GM10847 (cell line): ENCODE data around the gene BPIFB3.

ENCODE experiments used
- POLR2A ChIP-seq: IDR thresholded peaks from 2 replicates; pipeline ENCODE4 v1.6.1; 2011; ENCODE audit not compliant: insufficient read length; ENCODE audit errors: extremely low read depth

The BPIFB3 gene

GRCh38 chr20:33081411-33082154, 27.9 kb downstream of the BPIFB3 start:
- no peak for TF ChIP-seq POLR2A

GRCh38 chr20:33082546-33082945, 28.8 kb downstream of the BPIFB3 start:
- TF ChIP-seq POLR2A: no peak

- no peak for TF ChIP-seq POLR2A
These were observed 30.0 kb downstream of the BPIFB3 start for GRCh38 chr20:33083544-33084340.

GRCh38 chr20:33084722-33085121, 31.0 kb downstream of the BPIFB3 start:
- TF ChIP-seq POLR2A: no peak

GRCh38 chr20:33086052-33086722, 32.5 kb downstream of the BPIFB3 start:
- TF ChIP-seq POLR2A: no peak

- no peak for TF ChIP-seq POLR2A
These were observed 37.4 kb downstream of the BPIFB3 start for GRCh38 chr20:33091147-33091546.

- TF ChIP-seq POLR2A: no peak
These were observed 38.0 kb downstream of the BPIFB3 start for GRCh38 chr20:33091693-33092092.

GRCh38 chr20:33092361-33092760, 38.7 kb downstream of the BPIFB3 start:
- no peak for TF ChIP-seq POLR2A

GRCh38 chr20:33093074-33093473, 39.4 kb downstream of the BPIFB3 start:
- no peak for TF ChIP-seq POLR2A

GRCh38 chr20:33093582-33093981, 39.9 kb downstream of the BPIFB3 start:
- no peak for TF ChIP-seq POLR2A

- TF ChIP-seq POLR2A: no peak
These were observed 41.5 kb downstream of the BPIFB3 start for GRCh38 chr20:33095249-33095648.

GRCh38 chr20:33097001-33097400, 43.3 kb downstream of the BPIFB3 start:
- TF ChIP-seq POLR2A: no peak

GRCh38 chr20:33099843-33100538, 46.3 kb downstream of the BPIFB3 start:
- TF ChIP-seq POLR2A: no peak

GRCh38 chr20:33103556-33103955, 49.9 kb downstream of the BPIFB3 start:
- TF ChIP-seq POLR2A: no peak

- TF ChIP-seq POLR2A: no peak
These were observed 50.6 kb downstream of the BPIFB3 start for GRCh38 chr20:33104336-33104735.
